GM19324 (cell line): Measurements from ENCODE around the gene HIVEP2.

Experiments
- ATAC-seq: cut with Tn5 transposase; IDR thresholded peaks from one replicate; pipeline ENCODE4 v1.9.1; 2021; ENCODE audit warnings: mild to moderate bottlenecking, moderate library complexity; ENCODE audit not compliant: unreplicated experiment, low FRiP score

Gene HIVEP2

DNA sequence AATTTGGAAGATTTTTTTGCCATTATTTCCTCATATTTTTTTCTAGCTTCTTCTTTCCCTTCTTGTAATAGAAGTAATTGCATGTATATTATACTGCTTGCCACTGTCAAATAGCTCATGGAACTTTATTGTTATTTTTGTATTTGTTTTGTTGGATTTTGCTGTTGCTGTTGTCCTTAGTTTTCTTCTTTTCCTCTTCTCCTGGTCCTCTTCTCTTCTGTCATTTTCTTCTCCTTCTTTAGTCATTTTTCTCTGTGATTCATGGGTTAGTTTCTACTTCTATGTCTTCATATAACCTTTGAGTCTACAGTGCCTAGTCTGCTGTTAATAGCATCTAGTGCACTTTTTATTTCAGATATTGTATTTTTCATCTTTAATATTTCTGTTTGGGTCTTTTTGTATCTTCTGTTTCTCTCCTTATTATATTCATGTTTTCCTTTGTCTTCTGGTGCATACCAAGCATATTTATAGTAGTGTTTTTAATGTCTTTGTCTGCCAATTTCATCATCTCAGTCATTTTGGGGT lies 226.2 kb downstream of the HIVEP2 start:
- no peak for ATAC-seq

DNA sequence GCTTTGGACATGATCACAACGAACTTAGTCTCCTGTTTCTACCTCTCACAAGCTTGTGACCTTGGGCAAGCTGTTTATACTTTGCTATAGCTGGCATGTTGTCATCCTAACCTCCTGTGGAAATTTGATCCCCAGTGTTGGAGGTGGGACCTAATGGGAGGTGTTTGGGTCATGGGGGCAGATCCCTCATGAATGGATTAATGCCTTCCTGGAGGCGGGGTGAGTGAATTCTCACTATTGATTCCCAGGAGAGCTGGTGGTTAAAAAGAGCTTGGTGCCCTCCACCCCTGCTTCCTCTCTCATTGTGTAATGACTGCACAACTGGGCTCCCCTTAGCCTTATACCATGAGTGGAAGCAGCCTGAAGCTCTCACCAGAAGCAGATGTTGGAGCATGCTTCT lies 228.9 kb downstream of the HIVEP2 start:
- no peak for ATAC-seq

DNA sequence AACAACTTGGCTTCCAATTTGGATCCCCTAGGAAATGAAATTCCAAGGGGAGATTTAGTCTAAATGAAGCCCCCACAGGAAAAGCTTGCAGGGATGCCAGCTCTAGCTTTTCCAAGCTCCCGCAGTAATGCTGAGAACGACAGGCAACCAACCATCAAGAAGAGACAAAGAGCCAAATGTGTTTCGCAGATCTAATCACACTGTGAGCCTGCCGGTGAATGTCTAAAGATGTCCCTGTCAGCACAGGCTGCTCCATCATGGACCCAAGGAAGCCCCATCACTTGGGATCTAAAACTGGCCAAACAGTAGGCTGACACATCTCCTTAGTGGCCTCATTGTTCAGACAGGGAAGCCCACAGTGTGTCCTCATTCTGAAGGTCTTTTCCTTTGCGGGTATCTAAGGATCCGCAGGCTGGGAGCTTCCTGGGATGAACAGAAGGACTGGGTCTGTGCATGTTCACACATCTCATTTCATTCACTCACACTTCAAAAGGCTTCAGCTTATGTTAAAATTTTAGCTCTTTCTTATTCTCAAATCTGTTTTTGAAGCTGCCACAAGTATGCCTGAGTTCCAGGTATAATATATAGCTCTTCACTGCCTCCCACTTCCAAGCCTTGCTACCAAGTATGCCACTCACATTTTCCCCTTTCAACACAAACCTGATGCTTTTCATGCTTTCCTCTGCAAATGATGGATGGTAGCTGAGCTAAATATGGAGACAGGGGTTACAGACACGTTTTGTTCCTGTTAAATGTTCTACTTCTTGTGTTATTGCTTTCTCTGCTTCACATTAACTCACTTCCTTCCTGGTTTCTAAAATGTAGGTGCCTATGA lies 229.8 kb downstream of the HIVEP2 start:
- no peak for ATAC-seq

DNA sequence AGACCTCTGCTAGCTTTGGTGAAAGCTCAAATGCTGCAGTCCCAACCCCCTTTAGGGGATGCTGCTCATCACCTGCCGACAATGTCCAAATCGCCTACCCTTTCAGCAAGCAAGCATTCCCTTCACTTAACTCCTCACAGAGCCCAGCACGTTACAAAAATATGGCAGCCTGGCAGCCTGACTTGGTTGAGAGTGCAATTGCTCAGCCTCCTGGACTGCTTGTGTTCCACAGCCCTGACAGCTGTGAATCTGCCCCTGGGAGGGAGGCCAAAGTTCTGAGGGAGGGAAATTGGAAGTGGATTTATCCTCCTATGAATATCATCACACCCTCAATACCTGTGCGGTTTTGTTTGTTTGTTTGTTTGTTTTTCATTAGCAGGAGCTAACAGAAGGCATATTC lies 231.0 kb downstream of the HIVEP2 start:
- ATAC-seq = no peak

DNA sequence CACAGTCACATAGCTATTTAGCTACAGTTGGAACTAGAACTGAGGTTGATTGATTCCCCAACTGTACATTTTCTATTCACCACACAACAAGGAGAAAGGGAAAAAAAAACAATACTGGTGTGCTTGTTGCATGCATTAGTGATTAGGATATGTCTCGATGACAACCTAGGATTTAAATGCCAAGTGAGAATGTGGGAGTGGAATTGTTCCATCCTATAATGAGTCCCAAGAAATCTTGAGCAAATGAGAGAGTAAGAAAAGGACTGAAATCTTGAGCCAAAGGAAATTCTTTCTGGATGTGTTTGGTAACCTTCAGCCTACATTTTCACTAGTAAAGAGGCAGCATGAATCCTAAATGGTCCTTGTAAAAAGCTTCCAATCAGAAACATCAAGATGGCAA lies 232.7 kb downstream of the HIVEP2 start:
- ATAC-seq = no peak

DNA sequence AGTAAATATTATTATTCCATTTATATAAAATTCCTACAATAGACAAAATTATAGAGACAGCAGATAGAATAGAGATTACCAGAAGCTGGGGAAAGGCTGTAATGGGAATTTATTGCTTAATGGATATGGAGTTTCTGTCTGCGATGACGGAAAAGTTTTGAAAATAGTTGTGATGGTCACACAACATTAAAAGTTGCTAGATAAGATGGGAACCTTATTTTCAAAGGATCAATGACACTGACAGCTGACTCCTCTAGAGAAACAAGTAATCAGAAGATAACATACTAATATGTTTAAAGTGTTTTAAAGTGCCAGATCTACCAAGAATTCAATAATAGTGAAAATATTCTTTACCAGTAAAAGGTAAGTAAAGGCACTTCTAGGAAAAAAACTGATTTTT lies 236.3 kb downstream of the HIVEP2 start:
- ATAC-seq = no peak

DNA sequence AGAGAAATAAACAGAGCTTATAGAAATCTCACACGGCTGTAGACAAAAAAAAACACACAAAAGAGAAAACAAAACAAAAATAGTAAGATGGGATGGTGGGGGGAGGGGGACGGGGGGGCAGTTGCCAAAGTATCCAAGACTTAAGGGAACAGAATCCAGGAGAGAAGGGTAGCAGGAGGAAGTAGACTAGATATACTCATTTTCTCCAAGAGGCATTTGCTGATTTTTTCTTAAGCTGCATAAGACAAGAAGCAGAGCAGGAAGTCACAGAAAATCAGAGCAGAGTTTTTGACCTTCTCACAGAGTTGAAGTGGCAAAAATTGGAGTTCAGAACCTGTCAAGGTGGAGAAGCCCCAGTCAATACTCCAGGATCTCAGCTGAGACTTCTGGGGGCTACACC lies 237.7 kb downstream of the HIVEP2 start:
- ATAC-seq = no peak

DNA sequence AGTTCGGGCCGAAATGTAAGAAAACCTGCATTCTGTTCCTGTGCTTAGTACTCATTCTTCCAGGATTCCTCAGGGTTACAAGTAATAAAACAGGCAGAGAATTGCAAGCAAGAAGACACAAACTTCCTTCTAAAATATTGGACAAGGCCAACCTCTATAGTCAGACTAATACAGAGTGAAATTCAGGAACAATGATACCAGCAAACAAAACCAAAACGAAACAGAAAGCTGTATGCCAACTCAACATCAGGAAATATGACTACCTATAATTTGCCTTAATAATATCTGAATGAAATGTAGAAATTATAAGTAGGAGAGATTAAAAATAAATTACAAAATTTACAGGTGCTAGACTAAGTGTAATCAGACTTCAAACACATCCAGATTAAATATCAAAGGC lies 238.8 kb downstream of the HIVEP2 start:
- no peak for ATAC-seq

DNA sequence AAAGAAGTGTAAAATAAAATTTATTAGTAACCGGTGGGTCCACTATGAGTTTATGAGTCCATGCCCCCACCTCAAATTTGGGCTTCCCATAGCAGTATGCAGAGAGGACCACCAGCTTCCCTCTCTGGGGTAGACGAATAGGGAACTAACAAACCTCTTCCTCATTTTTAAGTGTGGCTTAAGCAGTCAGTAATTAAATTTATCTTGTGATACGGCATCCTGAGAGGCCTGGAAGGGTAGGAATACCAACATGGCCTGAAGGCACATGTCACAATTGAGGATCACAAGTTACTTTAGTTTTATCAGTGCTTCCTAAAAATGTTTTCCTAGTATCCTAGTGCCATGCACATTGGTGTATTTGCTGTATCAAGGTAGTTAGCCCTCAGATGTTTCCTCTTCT lies 239.9 kb downstream of the HIVEP2 start:
- ATAC-seq = no peak

DNA sequence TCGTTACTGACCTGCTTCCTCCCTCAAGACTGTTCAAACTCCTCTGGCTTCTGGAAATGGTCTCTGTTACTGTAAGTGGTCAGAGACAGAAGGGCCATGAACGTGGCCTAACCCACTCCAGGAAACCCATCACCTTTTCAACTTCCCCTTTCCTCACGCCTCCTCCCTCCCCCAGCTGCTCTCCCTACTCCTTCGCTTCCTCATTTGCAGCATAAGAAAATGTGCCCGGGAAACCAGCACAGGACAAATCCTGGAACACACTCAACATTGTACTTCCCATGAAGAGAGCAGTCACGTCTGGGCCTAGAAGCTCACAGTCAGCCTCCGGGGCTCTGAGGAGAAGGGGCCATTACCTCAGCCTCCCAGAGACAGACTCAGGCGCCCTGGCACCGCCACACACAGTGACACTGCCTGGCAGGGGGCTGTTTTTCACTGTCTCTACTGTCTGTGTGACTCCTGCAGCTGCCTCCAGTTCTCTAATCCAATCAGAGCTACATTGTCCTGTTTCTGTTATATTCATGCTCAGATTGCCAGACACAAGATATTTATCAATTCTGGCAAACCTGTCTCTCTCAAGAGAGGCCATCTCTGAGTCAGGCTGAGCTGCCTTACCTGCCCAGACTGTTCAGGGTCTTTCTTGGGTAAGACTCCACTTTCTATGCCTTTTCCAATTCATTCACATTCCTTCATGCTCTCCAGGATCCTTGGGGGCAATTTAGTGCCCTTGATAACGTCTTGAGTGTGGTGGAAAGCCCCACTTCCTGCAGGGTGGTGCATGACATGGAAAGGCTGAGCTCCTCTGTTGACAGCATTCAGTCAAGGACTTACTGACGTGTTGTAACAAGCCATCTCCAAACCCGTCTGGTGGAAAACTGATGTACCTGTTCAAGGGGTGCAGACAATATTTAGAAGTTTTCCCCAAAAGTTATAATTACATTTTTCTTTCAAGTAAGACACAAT lies 242.2 kb downstream of the HIVEP2 start:
- ATAC-seq = no peak
